ENCODE data around the gene MIS18BP1. TPM values are rescaled to one million over a fixed set of nuclear protein-coding genes. Genes with fewer than 3 reads are reported as not detected.

Gene MIS18BP1
- total RNA-seq, 1 donor from 2014 or later = 26.4 TPM

Other genes with a start within 250 kb of the MIS18BP1 start
- 26.1 and 29.0 TPM in 2 replicates for gene PRPF39, start 169.1 kb downstream of the MIS18BP1 start, total RNA-seq
- 28.2 and 36.6 TPM in 2 replicates for gene FKBP3, start 118.7 kb downstream of the MIS18BP1 start, total RNA-seq
- gene FANCM, start 117.3 kb downstream of the MIS18BP1 start, total RNA-seq = 7.7 and 14.3 TPM in 2 replicates